DLD1 (cell line): ENCODE measurements around the gene SLC7A1.

Source experiments
- in situ Hi-C: cut with HindIII; loops from 2 replicates; pipeline ENCODE4 v1.10.0; 2017; ENCODE audit warnings: low sequenced_read_pairs

SLC7A1 gene

DNA sequence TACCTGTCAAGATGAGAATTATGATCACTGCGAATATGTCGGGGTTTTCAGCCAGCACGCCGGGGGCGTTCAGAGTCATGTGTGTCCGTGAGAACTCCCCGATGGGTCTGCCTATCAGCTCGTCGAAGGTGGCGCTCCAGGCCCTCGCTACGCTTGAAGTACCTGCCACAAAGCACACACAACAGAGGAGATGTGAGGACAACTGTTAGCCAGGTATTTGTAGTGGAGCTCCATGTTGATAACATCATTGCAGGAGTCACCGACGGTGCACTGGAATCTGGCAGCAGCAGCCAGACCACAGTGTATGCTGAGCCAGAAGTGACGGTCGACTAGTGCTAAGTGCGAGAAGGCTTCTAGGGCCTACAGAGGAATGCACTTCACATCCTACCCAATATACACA, 62.7 kb downstream of the SLC7A1 start:
- in situ Hi-C loops = no loop called here

DNA sequence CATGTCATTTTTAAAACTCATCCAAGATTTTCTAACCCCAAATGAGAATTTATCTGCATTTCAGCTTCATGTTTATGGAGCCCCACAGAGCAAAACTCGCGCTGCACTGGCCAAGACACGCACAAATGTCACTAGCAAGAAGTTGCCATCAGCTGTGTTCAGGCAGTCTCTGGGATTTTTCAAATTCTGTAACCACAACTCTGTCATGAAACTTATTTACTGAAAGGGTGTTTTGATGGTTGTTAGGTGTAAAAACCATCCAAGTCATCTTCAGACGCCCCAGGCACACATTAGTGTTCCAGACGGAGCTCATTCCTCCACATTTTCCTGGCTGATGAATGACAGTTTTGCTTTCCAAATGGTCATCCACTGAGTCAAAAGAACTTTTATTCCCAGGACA, 63.4 kb downstream of the SLC7A1 start:
- in situ Hi-C loops = no loop called here

DNA sequence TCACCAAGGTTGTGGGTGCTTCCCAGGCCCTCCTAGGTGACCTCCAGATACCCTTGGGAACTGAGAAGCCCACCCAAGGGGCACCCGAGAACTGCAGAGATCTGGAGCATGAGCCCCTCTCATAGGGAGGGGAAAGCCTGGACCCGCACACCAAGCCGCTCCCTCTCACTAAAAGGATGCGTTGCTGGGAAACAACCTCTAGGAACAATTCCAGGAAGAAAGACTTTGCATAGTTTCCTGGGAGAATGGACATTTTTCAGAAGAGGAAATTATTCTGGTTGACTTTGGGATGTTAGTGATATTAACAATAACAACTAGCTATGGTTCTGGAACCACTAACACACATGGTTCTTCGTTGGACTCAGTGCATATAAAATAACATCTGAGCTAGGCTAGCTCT, 64.6 kb downstream of the SLC7A1 start:
- in situ Hi-C loops = no loop called here

DNA sequence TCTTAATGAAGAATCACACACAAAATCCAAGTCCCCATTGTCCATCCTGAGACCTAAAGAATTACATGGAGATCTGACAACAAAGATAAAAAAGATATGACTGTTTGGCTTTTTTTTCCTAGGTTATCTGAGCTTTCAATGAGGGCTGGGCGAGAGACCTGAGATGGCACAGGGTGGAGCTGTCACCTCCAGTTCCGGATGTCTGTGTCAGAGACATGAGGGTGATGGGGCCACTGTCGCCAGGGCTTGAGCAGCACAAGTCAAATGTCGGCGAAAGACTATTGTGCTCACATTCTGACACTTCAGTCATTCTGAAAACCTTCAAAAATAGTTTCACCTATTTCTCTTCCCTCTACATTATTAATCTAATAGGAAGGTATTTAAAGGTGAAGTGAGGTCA, 65.7 kb downstream of the SLC7A1 start:
- in situ Hi-C loops = no loop called here

DNA sequence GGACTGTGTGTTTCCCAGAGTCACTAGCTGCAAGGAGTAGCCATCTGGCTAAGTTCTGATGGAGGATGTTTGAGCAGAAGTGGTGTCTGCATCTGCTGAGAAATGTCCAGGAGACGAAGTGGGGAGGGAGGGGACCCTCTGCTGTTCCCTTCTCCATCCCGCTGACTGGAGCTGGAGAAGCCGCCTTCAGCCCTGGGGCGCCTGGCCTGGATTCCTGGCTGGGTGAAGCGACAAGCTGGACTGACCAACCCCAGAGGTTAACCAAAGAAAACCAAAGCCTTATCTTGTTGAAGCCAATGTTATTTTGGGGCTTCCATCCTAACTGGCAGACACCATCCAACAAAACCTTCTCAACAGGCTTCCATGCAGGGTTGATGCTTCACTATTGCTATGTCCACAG, 67.6 kb downstream of the SLC7A1 start:
- in situ Hi-C loops = no loop called here

DNA sequence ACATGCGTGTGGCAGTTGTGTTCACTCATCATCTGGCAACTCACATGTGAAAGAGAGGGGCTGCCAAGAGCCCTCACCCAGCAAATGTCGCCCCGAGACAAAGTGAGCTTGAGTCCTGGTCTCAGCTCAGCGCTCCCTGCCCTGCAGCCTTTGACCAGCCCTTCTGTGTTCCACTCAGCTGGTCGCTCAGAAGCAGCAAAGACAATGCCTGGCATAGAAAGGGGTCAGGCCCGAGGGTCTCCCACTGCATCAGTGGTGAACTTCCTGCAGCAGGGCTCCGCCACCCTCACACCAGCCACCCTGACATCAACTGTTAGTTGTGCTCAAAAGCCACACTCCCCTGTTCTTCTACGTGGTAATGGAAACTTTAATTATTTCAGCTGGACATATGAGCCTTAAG, 68.0 kb downstream of the SLC7A1 start:
- in situ Hi-C loops = no loop called here

DNA sequence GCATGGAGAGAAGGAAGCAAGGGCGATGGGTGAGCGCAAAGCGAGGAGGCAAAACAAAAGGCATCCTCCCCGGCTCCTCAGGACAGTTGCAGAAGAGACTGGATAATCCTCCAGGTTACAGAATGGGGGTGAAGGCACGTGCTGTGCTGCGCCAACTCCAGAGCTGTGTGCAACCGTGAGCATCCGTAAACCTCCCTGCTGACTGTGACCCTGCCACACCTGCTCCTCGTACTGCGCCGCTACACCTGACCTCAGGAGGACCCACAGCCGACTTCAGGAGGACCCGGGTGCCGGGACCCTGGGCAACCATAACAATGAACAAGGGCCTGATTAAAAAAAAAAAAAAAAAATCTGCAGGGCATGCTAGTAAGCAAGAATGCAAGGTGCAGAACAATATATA, 68.7 kb downstream of the SLC7A1 start:
- in situ Hi-C loops = no loop called here

DNA sequence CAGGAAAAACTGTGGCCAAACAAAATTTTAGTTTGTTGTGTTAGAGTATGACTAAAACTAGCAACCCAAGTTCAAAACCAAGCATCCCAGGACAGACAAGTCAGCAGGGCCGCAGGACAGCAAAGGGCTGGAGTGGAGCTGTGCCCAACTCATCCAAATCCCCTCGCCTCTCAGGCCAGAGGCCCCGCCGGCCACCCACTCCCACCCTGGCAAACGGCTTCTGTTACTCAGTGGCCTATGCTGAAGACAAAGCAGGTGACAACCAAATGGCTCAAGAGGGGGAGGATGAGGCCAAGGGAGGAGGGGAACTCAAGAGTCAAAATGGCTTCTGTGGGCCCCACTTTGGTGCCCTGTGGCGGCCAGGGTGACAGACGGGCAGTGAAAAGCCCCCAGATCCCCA, 69.7 kb downstream of the SLC7A1 start:
- in situ Hi-C loops = no loop called here

DNA sequence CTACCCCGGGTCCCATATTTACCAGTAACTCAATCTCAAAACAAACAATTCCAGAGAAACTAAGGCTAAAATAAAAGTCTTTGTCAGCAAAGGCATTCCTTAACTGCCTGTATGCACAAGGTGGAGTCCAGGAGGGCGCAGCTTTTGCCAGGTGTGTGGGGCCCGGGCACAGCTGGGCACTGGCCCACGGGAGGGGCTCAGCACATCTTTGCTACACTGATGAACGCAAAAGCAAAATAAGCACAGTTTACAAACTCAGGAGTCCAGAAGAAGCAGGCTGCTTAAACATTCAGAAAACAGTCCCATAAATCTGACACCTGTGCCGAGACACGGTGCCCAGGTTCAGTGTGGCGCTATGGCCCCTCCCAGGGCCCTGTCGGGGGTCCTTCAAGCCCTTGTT, 70.8 kb downstream of the SLC7A1 start:
- in situ Hi-C loops = no loop called here

DNA sequence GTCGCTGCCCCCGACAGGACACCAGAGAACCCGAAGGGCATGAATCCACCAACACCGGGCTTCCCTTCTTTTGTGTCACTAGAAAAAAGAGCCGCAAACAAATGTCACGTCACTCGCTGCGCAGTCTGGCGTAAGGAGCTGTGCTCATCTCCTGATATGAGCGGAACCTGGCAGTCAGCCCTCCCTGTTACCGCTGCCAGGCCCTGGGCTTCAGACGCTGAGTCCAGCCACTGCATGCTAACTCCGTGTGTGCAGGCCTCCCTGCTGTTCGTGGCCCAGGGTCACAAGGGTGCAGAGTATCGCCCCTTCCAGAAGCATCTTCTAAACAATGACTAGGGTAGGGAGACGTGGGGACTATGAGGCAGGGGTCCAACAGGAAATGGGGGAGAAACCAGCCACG, 71.3 kb downstream of the SLC7A1 start:
- in situ Hi-C loops = no loop called here

DNA sequence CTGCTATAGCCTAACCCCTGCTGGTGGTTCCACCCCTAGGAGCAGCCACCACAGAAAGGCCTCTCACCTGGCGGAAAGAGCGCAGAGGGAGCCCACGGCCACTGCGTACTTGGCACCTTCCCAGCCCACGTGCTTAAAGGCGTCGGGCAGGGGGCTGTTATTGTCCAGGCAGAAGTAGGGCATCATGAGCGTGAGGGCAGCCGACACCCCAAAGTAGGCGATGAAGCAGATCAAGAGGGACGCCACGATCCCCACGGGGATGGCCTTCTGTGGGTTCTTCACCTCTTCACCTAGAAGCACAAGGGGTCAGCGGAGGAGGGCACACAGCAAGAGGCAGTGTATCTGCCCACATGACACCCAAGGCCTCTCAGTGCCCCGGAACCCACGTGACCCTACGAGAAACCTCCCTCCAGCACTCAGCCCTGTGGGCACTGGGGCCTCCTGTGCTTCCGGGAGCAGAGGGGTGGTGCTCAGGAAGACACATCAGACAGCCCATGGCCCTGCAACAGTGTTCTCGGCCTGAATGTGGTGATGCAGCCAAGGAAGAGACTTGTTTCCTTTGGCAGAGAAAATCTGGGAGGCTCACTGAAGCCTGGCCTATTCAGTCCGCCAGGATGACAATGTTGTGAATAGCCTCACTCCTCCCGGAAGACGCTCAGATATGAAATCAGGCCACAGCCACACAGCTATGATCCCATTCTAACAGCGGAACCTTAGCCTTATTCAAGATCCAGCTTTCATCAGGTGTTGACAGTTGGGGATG, 72.1 kb downstream of the SLC7A1 start:
- in situ Hi-C loops = no loop called here

DNA sequence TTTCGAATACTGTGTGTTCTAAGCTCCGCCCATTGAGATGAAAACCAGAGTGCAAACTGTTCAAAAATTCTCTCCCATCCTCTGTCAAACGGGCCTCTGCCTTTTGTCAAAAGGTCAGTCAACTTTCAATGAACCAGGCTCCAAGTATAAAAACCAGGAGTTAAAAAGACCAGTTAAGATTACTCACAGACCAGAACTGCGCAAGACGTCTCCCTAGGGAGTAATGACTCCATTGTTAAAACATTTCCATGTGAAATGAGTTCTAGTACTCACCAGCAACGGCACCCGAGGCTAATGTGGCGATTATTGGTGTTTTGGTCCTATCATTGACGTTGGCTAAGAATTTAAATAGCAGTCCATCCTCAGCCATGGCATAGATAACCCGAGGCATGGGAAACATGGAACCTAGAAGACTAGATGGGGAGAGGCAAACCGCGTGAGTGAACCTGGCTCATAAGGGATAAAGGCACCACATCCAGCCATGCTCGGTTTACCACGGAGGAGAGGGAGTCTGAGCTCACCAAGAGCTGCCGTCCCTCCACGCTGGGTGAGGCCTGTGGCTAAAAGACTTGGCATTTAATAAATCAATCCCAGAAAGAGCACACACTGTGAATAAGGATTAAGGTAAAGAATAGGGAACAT, 73.3 kb downstream of the SLC7A1 start:
- in situ Hi-C loops = no loop called here

DNA sequence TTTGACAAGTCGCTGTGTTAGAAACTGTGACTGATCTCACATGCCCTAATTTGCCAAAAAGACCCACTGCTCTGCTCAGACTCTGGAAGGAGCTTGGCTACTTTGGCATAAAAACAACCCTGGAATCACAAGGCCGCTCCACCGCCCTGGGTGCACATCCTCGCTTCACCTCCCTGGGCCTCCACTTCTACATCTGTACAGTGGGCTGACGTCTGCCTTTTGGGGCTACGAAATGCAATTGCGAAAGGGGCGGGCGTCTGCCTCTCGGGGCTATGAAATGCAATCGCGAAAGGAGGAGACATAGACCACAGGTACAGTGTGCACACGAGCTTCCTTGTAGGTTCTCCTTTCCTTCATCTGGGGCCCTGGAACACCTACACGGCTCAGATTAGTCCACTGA, 74.2 kb downstream of the SLC7A1 start:
- in situ Hi-C loops = no loop called here

DNA sequence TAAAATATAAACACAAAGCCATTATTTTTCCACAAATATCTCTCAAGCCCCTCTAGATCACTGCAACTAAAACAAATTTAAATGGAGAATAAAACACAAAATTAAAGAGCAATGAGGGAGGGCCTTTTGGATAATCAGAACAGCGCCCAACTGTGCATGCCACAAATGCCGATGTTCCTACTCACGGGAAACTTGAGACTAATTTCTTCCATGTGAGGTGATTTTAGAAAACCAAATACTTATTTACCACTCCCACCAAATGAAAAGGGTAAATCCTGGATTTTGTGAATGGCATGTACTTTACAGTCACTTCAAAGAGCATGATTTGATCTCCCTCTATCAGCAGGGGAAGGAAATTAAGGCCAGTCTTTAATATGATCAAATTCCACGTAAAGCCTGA, 74.8 kb downstream of the SLC7A1 start:
- in situ Hi-C loops = no loop called here

DNA sequence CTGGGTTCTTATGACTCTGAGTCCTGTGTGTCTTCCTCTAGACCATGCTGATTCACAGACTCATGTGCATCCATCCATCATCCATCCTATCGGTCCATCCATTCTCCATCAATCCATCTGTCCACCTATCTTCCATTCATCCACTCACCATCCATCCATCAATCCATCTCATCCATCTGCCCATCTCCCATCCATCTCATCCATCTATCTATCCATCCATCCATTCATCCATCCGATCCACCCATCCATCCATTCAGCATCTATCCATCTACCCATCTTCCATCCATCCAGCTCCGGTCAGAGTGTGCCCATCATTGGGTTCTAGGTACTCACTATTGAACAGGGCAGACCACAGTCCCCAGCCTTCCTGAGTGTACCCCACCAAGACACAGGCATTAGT, 75.6 kb downstream of the SLC7A1 start:
- in situ Hi-C loops = no loop called here

DNA sequence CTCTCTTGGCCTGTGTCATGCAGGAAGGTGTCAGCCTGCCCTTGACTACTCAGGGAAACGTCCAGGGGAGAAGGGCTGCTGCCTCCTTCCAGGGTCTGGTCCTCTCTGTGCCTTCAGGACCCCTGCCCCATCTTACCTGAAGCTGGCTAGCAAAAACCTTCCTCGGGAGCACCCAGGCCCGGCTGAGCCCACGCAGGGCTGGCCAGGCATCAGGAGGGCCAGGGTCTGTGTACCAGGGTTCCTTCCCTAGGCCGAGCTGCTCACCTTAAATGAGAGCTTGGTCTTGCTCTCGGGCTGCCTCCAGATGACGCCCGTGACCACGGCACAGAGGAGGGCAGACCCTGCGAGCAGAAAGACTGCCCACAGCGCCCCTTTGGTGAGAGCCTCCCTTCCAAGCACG, 78.6 kb downstream of the SLC7A1 start:
- in situ Hi-C loops = no loop called here

DNA sequence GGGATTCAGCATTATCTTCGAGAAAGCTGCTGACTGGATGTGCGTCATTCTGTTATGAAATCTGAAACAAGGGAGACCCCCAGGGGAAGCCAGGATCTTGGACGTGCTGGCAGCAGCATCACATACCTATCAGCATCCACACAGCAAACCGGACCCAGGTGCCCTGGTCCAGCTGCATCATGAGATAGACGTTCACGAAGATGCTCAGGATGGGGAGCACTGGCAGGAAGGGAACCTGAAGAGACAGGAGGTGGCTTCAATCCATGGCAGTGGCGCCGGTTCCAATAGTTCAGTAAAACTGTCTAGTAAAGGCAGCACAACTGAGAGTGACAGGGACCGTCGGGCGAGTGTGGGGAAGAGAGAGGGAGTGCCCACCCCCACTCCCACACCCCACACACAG, 79.5 kb downstream of the SLC7A1 start:
- in situ Hi-C loops = no loop called here

DNA sequence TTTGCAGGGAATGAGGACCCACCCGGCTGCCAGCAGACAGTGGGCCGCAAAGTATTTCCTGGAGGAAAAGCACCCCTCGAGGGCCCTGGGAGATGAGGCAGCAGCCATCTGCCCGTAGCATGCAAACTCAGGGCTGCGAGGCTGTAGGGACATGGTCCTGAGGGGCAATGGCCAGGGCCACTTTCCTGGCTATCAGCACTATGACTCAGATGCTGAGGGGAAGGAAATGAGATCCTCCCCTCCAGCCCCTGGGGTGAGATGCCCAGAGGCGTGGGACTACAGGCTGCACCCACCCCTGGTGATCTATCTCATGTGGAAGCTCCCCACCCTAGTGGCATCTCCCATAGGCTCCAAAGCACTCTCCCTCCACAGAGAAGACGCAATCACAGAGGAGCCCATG, 80.1 kb downstream of the SLC7A1 start:
- in situ Hi-C loops = no loop called here

DNA sequence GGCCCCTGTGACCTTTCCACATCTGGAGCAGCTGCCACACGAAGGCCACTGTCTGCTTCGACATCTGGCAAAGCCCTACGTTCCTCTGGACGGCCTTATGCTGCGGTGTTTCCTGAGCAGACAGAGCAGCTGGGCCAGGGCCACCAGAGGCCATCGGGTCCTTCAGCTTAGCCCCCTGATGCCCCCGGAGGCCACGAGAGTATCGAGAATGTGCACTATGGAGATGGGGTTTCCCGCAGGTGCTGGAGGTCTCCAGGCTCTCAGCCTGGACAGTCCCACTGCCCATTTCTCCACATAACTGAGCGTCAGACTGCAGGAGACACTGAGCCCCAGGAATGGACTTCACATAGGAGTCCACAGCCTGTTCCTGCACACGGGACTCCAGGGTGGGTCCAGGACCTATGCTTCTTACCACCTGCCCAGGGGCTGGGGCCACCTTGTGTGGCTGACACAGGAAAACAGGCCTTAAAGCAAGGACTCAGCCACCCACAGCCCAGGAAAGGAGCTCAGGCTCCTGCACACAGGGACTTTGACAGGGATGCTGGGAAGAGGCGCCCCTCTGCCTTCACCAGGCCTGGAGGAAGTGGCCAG, 80.7 kb downstream of the SLC7A1 start:
- in situ Hi-C loops = no loop called here

DNA sequence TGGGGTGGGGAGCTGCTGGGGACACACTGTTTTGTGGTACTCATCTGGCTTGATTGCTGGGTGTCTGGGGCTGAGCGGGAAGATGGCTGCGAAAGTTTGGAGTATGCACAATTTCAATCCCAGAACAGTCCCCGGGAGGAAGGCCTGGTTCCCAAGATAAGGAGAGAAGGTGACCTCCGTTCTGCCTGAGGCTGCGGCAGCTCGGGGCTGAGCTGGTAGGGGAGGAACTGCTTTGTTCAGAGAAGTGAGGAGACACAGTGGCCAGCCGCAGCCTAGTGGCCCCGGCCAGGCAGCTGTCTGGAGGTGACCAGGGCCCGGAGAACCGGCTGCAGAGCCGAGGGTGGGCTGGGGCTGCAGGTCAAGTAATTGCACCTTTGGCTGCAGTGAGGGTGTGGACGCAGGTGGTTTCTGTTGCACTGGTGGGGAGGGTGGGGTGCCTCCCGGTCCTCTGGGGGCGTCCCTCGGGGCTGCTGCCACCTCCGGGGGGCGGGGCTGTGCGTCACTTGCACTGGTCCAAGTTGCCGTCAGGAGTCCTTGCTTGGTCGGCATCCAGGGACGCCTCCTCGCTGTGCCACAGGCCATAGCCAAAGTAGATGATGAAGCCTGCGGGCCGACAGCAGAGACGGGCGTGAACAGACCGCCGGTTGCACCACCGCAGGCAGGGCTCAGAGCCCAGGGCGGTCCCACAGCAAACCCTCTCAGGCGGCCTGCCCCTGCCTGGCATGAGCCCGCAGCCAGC, 81.3 kb downstream of the SLC7A1 start:
- in situ Hi-C loops = no loop called here

DNA sequence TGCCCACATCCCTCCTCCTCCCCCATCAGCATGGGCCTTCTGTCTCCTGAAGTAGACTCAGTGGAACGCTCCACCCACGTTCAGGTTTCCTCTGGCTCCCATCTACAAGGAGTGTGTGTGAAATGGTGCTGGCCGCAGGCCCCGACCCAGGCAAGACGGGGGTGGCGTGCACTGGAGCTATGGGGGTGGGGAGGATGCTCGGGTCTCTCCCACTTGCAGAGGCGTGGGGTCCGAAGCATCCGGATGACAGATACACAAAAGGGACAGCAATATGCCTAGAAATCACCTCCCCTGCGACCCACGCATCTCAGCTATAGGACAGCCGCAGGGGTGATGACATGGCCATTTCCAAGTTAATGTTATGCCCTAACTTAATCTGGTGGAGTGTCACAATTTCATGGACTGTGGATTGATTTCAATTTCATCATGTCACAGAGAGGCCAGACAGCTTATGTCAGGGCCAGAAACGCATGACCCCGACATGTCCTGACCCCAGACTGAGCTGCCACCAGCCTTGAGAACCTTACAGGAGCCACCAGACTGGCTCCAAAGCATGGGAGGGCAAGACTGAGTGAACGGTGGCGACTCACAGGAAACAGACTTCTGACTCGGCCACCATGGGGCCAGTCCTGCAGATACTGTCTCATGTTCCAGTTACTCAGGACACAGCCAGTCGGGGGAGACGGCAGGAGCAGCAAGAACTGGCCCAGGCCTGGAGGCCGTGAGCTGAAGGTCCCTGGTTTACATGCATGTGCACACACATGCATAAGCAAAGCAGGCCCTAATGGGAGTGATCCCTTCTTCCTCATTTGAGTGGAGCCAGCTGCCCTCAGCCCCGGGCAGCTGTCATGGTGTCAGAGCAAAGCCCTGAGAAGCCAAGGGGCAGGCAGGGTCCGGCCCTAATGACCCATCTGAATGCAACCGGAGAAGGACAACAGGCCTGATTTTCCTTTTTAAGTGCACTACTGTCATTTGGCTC, 82.2 kb downstream of the SLC7A1 start:
- in situ Hi-C loops = no loop called here
